Liver (tissue), 9 donors: ENCODE data around the gene DNAH1. TPM values are rescaled to one million over a fixed set of nuclear protein-coding genes. Genes with fewer than 3 reads are reported as not detected.

ENCODE experiments used
- DNase-seq: peaks from one replicate; pipeline ENCODE4 v3.0.0-alpha.2; 2017; ENCODE audit warnings: low spot score
- H3K27ac ChIP-seq, 2 donors: one replicate each; pipeline ENCODE4 v1.7.0; 2013; ENCODE audit warnings: inconsistent platforms in 2 of 2, low read length in 2 of 2, control low read depth in 1 of 2, low read depth in 1 of 2, mild to moderate bottlenecking in 1 of 2
- H3K27me3 ChIP-seq, 4 donors: one replicate each; pipeline versions ENCODE4 v1.6.1 to v1.7.0; 2013; ENCODE audit warnings: low read length in 3 of 4, inconsistent platforms in 1 of 4, mild to moderate bottlenecking in 1 of 4, moderate library complexity in 1 of 4; ENCODE audit not compliant: control insufficient read depth in 4 of 4, insufficient read depth in 4 of 4
- H3K36me3 ChIP-seq, 4 donors: one replicate each; pipeline versions ENCODE4 v1.6.1 to v1.7.0; 2013; ENCODE audit warnings: low read length in 3 of 4, mild to moderate bottlenecking in 3 of 4, low read depth in 1 of 4, moderate library complexity in 1 of 4; ENCODE audit not compliant: control insufficient read depth in 4 of 4, insufficient read depth in 3 of 4
- H3K4me1 ChIP-seq, 4 donors: one replicate each; pipeline versions ENCODE4 v1.6.1 to v1.7.0; 2013; ENCODE audit warnings: low read length in 3 of 4, mild to moderate bottlenecking in 3 of 4, moderate library complexity in 1 of 4; ENCODE audit not compliant: control insufficient read depth in 4 of 4, insufficient read depth in 4 of 4
- H3K4me3 ChIP-seq, 3 donors: one replicate each; pipeline versions ENCODE4 v1.6.1 to v1.7.0; 2013; ENCODE audit warnings: low read length in 3 of 3, control low read depth in 1 of 3, low read depth in 1 of 3, mild to moderate bottlenecking in 1 of 3
- H3K9ac ChIP-seq, 2 donors: one replicate each; pipeline ENCODE4 v1.7.0; 2013; ENCODE audit warnings: low read length in 2 of 2, mild to moderate bottlenecking in 2 of 2, moderate library complexity in 2 of 2, control low read depth in 1 of 2, low read depth in 1 of 2
- H3K9me3 ChIP-seq, 4 donors: one replicate each; pipeline versions ENCODE4 v1.6.1 to v1.7.0; 2013; ENCODE audit warnings: low read length in 3 of 4; ENCODE audit not compliant: control insufficient read depth in 4 of 4
- EGR1 ChIP-seq, 2 donors: IDR thresholded peaks; 2 replicates each; pipeline ENCODE4 v1.6.1; 2016 to 2018; ENCODE audit warnings: antibody characterized with exemption in 2 of 2, low read depth in 2 of 2
- FOXA1 ChIP-seq: IDR thresholded peaks from 2 replicates; pipeline ENCODE4 v1.6.1; 2016; ENCODE audit warnings: antibody characterized with exemption
- FOXA2 ChIP-seq: IDR thresholded peaks from 2 replicates; pipeline ENCODE4 v1.6.1; 2016; ENCODE audit warnings: antibody characterized with exemption
- GABPA ChIP-seq, 2 donors: IDR thresholded peaks in 1 of 2; conservative IDR thresholded peaks in 1 of 2; 2 replicates each; pipeline ENCODE4 v1.6.1; 2016; ENCODE audit warnings: antibody characterized with exemption in 2 of 2, mild to moderate bottlenecking in 1 of 2, moderate library complexity in 1 of 2
- HNF4A ChIP-seq, 2 donors: conservative IDR thresholded peaks; 2 replicates each; pipeline ENCODE4 v1.6.1; 2016; ENCODE audit warnings: antibody characterized with exemption in 2 of 2, mild to moderate bottlenecking in 2 of 2
- HNF4G ChIP-seq: IDR thresholded peaks from 2 replicates; pipeline ENCODE4 v1.6.1; 2016; ENCODE audit warnings: antibody characterized with exemption
- JUND ChIP-seq, 2 donors: IDR thresholded peaks; 2 replicates each; pipeline ENCODE4 v1.6.1; 2016; ENCODE audit warnings: antibody characterized with exemption in 2 of 2
- NR2F2 ChIP-seq: IDR thresholded peaks from 2 replicates; pipeline ENCODE4 v1.6.1; 2016; ENCODE audit warnings: antibody characterized with exemption
- RAD21 ChIP-seq, 2 donors: IDR thresholded peaks; 2 replicates each; pipeline ENCODE4 v1.6.1; 2016; ENCODE audit warnings: antibody characterized with exemption in 2 of 2, mild to moderate bottlenecking in 2 of 2
- RXRA ChIP-seq, 2 donors: IDR thresholded peaks; 2 replicates each; pipeline ENCODE4 v1.6.1; 2017 to 2018; ENCODE audit warnings: antibody characterized with exemption in 2 of 2, mild to moderate bottlenecking in 1 of 2
- SP1 ChIP-seq: IDR thresholded peaks from 2 replicates; pipeline ENCODE4 v1.6.1; 2018; ENCODE audit warnings: antibody characterized with exemption, mild to moderate bottlenecking
- YY1 ChIP-seq: IDR thresholded peaks from 2 replicates; pipeline ENCODE4 v1.6.1; 2016; ENCODE audit warnings: antibody characterized with exemption, mild to moderate bottlenecking
- WGBS: extraction: QIAGEN DNeasy Blood & Tissue Kit; methylation state at CpG from one replicate; pipeline ENCODE4 v1.1.7; 2013; 5-methylcytosine and 5-hydroxymethylcytosine counted together
- polyA plus RNA-seq, 2 donors: library from polyadenylated mRNA; stranded (reverse) in 1 of 2; unstranded in 1 of 2; fragments of 200-250 nt in 1 of 2; fragments of >200 nt in 1 of 2; fragmentation: Nextera tagmentation in 1 of 2; extraction: Ambion mirVana in 1 of 2; gene quantifications; one replicate each; pipeline versions ENCODE4 v1.2.1 to v1.2.3, GENCODE V29; 2013 to 2015
- total RNA-seq, 2 donors: library from RNA; depleted of rRNA; stranded (reverse); fragments of >200 nt; gene quantifications; one replicate each; pipeline ENCODE4 v1.2.3, GENCODE V29; 2014
- TF ChIP-seq, protein P1 (sequence below): IDR thresholded peaks from 2 replicates; pipeline ENCODE4 v1.6.1; 2016; ENCODE audit warnings: antibody characterized with exemption
- TF ChIP-seq, protein P2 (sequence below): fragments of 150-350 bp; IDR thresholded peaks from 2 replicates; pipeline ENCODE4 v1.5.1; 2017; ENCODE audit warnings: improper control_type of control experiment, low read depth, low read length; ENCODE audit not compliant: missing input control
- TF ChIP-seq, protein P3 (sequence below): IDR thresholded peaks from 2 replicates; pipeline ENCODE4 v1.6.1; 2016; ENCODE audit warnings: antibody characterized with exemption, mild to moderate bottlenecking
- TF ChIP-seq, protein P4 (sequence below): IDR thresholded peaks from 2 replicates; pipeline ENCODE4 v1.6.1; 2016; ENCODE audit warnings: antibody characterized with exemption
- TF ChIP-seq, protein P5 (sequence below): IDR thresholded peaks from 2 replicates; pipeline ENCODE4 v1.6.1; 2016; ENCODE audit warnings: antibody characterized with exemption
- donor health status: healthy.
- donor health status: healthy.
- donor health status: healthy.
- donor health status: healthy.
- donor health status: healthy.

The DNAH1 gene
- total and polyA plus RNA-seq, 4 donors, result 1.5 to 6.0 (median 2.5) TPM

DNA sequence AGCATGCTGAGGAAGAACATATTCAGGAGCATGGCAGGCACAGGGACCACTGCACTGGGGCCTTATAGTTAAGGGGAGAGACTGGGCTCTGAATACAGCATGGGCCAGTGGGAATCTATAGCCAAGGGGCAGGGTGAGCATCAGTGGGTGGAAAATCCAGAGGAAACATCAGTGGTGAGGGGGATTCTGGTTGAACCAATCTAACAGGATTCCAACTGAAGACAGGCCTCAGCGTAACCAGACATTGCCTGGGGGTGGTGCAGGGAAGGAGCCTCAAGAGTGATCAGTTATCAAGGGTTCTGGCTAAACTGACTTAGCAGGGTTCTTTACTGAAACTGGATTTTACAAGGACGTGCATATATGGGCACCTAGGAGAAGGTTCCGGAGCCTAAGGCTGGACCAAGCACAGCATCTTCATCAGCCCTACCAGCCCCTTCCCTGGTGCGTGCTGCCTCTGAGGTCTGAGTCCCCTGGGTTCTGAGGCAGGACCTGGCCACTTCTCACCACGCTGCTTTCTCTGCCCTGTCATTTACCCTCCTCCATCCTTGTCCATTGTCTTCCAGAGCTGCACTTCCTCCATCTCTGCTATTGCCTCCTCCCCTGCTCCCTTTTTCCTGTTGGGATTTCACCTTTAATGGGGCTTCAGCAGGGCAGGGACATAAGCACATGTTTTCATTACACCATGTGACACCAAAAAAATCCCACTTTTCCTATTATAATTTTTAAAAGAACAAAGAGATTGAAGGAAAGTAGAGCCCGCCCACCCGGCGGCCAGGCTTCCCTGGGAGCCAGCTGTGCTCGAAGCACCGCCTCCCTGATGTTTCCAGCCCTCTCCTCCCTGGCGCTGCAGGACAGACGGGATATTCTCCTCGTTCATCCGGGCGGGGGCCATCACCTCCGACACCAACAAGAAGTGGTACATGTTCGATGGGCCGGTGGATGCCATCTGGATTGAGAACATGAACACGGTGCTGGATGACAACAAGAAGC is 52.1 kb downstream of the DNAH1 start:
- WGBS, result 86% methylated on average over 19 of the region's 19 CpGs
- H3K36me3 ChIP-seq, result peaks cover 7 to 83% (median 40%) of the 10 kb centered on the region in 4 donors

More for the DNA sequence above, 52.1 kb downstream of the DNAH1 start:
- TF ChIP-seq, protein P1, sequence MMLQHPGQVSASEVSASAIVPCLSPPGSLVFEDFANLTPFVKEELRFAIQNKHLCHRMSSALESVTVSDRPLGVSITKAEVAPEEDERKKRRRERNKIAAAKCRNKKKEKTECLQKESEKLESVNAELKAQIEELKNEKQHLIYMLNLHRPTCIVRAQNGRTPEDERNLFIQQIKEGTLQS, result no peak
- TF ChIP-seq HNF4G (no peak), HNF4A (conservative IDR thresholded peaks at IDR 0.05) (no peak), FOXA1 (no peak), GABPA (IDR thresholded peaks at IDR 0.05 in 1 of 2, conservative IDR thresholded peaks at IDR 0.05 in 1 of 2) (no peak), JUND (IDR thresholded peaks at IDR 0.05) (no peak), SP1 (no peak), RXRA (IDR thresholded peaks at IDR 0.05) (no peak), RAD21 (IDR thresholded peaks at IDR 0.05) (no peak), YY1 (no peak), EGR1 (IDR thresholded peaks at IDR 0.05; ENCODE audit: low read depth in 2 of 2) (no peak), NR2F2 (no peak), FOXA2 (no peak)
- TF ChIP-seq, protein P2, sequence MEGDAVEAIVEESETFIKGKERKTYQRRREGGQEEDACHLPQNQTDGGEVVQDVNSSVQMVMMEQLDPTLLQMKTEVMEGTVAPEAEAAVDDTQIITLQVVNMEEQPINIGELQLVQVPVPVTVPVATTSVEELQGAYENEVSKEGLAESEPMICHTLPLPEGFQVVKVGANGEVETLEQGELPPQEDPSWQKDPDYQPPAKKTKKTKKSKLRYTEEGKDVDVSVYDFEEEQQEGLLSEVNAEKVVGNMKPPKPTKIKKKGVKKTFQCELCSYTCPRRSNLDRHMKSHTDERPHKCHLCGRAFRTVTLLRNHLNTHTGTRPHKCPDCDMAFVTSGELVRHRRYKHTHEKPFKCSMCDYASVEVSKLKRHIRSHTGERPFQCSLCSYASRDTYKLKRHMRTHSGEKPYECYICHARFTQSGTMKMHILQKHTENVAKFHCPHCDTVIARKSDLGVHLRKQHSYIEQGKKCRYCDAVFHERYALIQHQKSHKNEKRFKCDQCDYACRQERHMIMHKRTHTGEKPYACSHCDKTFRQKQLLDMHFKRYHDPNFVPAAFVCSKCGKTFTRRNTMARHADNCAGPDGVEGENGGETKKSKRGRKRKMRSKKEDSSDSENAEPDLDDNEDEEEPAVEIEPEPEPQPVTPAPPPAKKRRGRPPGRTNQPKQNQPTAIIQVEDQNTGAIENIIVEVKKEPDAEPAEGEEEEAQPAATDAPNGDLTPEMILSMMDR, result no peak
- TF ChIP-seq, protein P3, sequence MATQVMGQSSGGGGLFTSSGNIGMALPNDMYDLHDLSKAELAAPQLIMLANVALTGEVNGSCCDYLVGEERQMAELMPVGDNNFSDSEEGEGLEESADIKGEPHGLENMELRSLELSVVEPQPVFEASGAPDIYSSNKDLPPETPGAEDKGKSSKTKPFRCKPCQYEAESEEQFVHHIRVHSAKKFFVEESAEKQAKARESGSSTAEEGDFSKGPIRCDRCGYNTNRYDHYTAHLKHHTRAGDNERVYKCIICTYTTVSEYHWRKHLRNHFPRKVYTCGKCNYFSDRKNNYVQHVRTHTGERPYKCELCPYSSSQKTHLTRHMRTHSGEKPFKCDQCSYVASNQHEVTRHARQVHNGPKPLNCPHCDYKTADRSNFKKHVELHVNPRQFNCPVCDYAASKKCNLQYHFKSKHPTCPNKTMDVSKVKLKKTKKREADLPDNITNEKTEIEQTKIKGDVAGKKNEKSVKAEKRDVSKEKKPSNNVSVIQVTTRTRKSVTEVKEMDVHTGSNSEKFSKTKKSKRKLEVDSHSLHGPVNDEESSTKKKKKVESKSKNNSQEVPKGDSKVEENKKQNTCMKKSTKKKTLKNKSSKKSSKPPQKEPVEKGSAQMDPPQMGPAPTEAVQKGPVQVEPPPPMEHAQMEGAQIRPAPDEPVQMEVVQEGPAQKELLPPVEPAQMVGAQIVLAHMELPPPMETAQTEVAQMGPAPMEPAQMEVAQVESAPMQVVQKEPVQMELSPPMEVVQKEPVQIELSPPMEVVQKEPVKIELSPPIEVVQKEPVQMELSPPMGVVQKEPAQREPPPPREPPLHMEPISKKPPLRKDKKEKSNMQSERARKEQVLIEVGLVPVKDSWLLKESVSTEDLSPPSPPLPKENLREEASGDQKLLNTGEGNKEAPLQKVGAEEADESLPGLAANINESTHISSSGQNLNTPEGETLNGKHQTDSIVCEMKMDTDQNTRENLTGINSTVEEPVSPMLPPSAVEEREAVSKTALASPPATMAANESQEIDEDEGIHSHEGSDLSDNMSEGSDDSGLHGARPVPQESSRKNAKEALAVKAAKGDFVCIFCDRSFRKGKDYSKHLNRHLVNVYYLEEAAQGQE, result no peak
- TF ChIP-seq, protein P4, sequence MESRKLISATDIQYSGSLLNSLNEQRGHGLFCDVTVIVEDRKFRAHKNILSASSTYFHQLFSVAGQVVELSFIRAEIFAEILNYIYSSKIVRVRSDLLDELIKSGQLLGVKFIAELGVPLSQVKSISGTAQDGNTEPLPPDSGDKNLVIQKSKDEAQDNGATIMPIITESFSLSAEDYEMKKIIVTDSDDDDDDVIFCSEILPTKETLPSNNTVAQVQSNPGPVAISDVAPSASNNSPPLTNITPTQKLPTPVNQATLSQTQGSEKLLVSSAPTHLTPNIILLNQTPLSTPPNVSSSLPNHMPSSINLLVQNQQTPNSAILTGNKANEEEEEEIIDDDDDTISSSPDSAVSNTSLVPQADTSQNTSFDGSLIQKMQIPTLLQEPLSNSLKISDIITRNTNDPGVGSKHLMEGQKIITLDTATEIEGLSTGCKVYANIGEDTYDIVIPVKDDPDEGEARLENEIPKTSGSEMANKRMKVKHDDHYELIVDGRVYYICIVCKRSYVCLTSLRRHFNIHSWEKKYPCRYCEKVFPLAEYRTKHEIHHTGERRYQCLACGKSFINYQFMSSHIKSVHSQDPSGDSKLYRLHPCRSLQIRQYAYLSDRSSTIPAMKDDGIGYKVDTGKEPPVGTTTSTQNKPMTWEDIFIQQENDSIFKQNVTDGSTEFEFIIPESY, result no peak
- TF ChIP-seq, protein P5, sequence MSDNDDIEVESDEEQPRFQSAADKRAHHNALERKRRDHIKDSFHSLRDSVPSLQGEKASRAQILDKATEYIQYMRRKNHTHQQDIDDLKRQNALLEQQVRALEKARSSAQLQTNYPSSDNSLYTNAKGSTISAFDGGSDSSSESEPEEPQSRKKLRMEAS, result no peak
- no peak for DNase-seq
- Histone ChIP-seq H3K27ac (no peak overlapping the region), H3K9me3 (no peaks in the 10 kb centered on the region), H3K9ac (no peak overlapping the region), H3K4me3 (no peak overlapping the region), H3K27me3 (no peaks in the 10 kb centered on the region), H3K4me1 (no peaks in the 10 kb centered on the region)
